HEK293 (cell line): ENCODE data around the gene DTNA.

ENCODE experiments used
- ZFP37 ChIP-seq: fragments of 450-650 bp; formaldehyde crosslinking; IDR thresholded peaks from 2 replicates; pipeline ENCODE4 v1.5.1; 2016; ENCODE audit warnings: missing biosample characterization, missing genetic modification characterization
- ZNF561 ChIP-seq: fragments of 450-650 bp; IDR thresholded peaks from 2 replicates; pipeline ENCODE4 v1.5.1; 2018; ENCODE audit warnings: missing biosample characterization, missing genetic modification characterization, borderline replicate concordance
- ZNF76 ChIP-seq: fragments of 450-650 bp; formaldehyde crosslinking; IDR thresholded peaks from 2 replicates; pipeline ENCODE4; 2016; ENCODE audit warnings: low read depth, missing biosample characterization, missing genetic modification characterization, borderline replicate concordance
- TF ChIP-seq, protein P1 (sequence below): fragments of 450-650 bp; formaldehyde crosslinking; IDR thresholded peaks from 2 replicates; pipeline ENCODE4 v1.5.1; 2016; ENCODE audit warnings: missing biosample characterization, missing genetic modification characterization
- TF ChIP-seq, protein P2 (sequence below): fragments of 450-650 bp; formaldehyde crosslinking; IDR thresholded peaks from 2 replicates; pipeline ENCODE4 v1.5.1; 2016; ENCODE audit warnings: missing biosample characterization, missing genetic modification characterization
- TF ChIP-seq, protein P3 (sequence below): fragments of 450-650 bp; formaldehyde crosslinking; IDR thresholded peaks from 2 replicates; pipeline ENCODE4 v1.5.1; 2016; ENCODE audit warnings: missing biosample characterization, missing genetic modification characterization

DNA sequence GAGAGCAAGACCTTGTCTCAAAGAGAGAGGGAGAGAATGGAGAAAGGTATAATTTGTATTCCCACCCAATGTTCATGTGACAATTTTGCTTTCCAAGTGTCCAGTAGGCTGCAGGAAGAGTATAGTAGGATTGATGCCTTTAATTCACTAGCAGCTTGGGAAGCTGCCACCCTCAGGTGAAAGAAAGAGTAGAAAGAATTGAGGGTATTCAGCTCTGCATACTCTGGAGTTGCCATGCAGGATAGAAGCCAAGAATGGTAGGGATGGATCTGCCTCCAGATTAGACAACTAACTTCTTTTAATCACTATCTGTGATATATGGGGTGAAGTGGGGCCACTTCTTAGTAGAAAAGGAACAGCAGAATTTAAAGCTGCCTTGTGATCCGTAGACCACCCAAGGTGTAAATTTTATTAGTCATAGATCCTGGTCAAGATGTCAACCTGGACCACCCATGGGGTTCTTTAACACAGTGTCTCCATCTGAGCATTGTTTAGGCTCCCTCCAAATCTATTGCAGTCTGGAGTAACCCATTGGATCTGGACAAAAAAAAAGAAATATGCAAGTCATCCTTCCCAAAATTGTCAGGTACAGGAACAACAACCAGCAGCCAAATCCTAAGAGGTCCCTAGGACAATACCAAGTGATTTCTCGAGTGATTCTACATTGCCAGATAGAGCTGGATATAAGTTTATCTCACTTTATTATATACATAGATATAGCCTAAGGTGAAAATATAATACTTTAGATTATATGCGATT lies 33.1 kb upstream of the DTNA start:
- TF ChIP-seq, protein P1, sequence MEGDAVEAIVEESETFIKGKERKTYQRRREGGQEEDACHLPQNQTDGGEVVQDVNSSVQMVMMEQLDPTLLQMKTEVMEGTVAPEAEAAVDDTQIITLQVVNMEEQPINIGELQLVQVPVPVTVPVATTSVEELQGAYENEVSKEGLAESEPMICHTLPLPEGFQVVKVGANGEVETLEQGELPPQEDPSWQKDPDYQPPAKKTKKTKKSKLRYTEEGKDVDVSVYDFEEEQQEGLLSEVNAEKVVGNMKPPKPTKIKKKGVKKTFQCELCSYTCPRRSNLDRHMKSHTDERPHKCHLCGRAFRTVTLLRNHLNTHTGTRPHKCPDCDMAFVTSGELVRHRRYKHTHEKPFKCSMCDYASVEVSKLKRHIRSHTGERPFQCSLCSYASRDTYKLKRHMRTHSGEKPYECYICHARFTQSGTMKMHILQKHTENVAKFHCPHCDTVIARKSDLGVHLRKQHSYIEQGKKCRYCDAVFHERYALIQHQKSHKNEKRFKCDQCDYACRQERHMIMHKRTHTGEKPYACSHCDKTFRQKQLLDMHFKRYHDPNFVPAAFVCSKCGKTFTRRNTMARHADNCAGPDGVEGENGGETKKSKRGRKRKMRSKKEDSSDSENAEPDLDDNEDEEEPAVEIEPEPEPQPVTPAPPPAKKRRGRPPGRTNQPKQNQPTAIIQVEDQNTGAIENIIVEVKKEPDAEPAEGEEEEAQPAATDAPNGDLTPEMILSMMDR (tag by site-specific recombination) = no peak
- TF ChIP-seq, protein P2, sequence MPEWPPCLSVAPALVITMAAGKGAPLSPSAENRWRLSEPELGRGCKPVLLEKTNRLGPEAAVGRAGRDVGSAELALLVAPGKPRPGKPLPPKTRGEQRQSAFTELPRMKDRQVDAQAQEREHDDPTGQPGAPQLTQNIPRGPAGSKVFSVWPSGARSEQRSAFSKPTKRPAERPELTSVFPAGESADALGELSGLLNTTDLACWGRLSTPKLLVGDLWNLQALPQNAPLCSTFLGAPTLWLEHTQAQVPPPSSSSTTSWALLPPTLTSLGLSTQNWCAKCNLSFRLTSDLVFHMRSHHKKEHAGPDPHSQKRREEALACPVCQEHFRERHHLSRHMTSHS (tag by site-specific recombination) = no peak
- TF ChIP-seq ZNF76 (tag by site-specific recombination) = no peak
- no peak for TF ChIP-seq ZNF561 (tag by site-specific recombination)
- TF ChIP-seq, protein P3, sequence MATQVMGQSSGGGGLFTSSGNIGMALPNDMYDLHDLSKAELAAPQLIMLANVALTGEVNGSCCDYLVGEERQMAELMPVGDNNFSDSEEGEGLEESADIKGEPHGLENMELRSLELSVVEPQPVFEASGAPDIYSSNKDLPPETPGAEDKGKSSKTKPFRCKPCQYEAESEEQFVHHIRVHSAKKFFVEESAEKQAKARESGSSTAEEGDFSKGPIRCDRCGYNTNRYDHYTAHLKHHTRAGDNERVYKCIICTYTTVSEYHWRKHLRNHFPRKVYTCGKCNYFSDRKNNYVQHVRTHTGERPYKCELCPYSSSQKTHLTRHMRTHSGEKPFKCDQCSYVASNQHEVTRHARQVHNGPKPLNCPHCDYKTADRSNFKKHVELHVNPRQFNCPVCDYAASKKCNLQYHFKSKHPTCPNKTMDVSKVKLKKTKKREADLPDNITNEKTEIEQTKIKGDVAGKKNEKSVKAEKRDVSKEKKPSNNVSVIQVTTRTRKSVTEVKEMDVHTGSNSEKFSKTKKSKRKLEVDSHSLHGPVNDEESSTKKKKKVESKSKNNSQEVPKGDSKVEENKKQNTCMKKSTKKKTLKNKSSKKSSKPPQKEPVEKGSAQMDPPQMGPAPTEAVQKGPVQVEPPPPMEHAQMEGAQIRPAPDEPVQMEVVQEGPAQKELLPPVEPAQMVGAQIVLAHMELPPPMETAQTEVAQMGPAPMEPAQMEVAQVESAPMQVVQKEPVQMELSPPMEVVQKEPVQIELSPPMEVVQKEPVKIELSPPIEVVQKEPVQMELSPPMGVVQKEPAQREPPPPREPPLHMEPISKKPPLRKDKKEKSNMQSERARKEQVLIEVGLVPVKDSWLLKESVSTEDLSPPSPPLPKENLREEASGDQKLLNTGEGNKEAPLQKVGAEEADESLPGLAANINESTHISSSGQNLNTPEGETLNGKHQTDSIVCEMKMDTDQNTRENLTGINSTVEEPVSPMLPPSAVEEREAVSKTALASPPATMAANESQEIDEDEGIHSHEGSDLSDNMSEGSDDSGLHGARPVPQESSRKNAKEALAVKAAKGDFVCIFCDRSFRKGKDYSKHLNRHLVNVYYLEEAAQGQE (tag by site-specific recombination) = no peak
- TF ChIP-seq ZFP37 (tag by site-specific recombination) = no peak
